Activated CD4-positive, alpha-beta T cell treated with anti-CD3 and anti-CD28 coated beads for 36 hours (primary cell): ENCODE measurements around the gene CLEC10A. TPM values are rescaled to one million over a fixed set of nuclear protein-coding genes. Genes with fewer than 3 reads are reported as not detected.
"Not testable (repeated sequence)": the region's sequence is repeated elsewhere in the genome, so short reads cannot be mapped to it uniquely, and the experiment has no call there.

Source experiments
- ATAC-seq: fragments of 200-7000 bp; cut with Tn5 transposase; one replicate; pipeline ENCODE4 v1.10.0; 2021; ENCODE audit warnings: mild to moderate bottlenecking, moderate library complexity
- CTCF ChIA-PET: fragments of 350-600 bp; sonication (Branson Sonifier 250); formaldehyde crosslinking; loops from one replicate; lab custom pipeline; 2021; ENCODE audit warnings: antibody characterized with exemption; lab: Charles Lee
- POLR2A ChIA-PET: fragments of 350-600 bp; sonication (Branson Sonifier 250); formaldehyde crosslinking; loops from one replicate; lab custom pipeline; 2021; ENCODE audit warnings: antibody characterized with exemption, inconsistent platforms; lab: Charles Lee
- DNase-seq: peaks from one replicate; pipeline ENCODE4 v3.0.0-alpha.2; 2020
- H3K27ac Mint-ChIP-seq: one replicate; pipeline ENCODE4 v1.8.0; 2021; ENCODE audit warnings: mixed read lengths
- H3K27me3 Mint-ChIP-seq: one replicate; pipeline ENCODE4 v1.8.0; 2021; ENCODE audit warnings: mixed read lengths
- H3K36me3 Mint-ChIP-seq: one replicate; pipeline ENCODE4 v1.8.0; 2021; ENCODE audit warnings: low read depth, mixed read lengths
- H3K4me1 Mint-ChIP-seq: one replicate; pipeline ENCODE4 v1.8.0; 2021; ENCODE audit warnings: mixed read lengths
- H3K4me3 Mint-ChIP-seq: one replicate; pipeline ENCODE4 v1.8.0; 2021; ENCODE audit warnings: mild to moderate bottlenecking, moderate library complexity, mixed read lengths
- H3K9me3 Mint-ChIP-seq: one replicate; pipeline ENCODE4 v1.8.0; 2021; ENCODE audit warnings: low read depth, mixed read lengths
- intact Hi-C, 2 experiments: fragments of 100-400 bp; cut with DNase I in 1 of 2; cut with micrococcal nuclease in 1 of 2; formaldehyde crosslinking; loops; one replicate each; pipeline versions ENCODE4 v1.14.2 to v1.15.1; 2022 to 2024; cut with DNase I, micrococcal nuclease
- total RNA-seq, 2 experiments: library from RNA; stranded (reverse); gene quantifications; one replicate each; pipeline ENCODE4 v1.2.3, GENCODE V29; 2021

The CLEC10A gene
- total RNA-seq, 2 experiments from 2014 or later, result not detected

GRCh38 chr17:7067198-7067597, 12.9 kb downstream of the CLEC10A start:
- ATAC-seq (no peak), DNase-seq (no peak)
- POLR2A ChIA-PET, result no interaction called here
- no peaks in the 10 kb centered on the region for H3K4me1 Mint-ChIP-seq
- H3K36me3 Mint-ChIP-seq, result no peaks in the 10 kb centered on the region
- no peak overlapping the region for H3K4me3 Mint-ChIP-seq
- CTCF ChIA-PET, result no interaction called here
- no peaks in the 10 kb centered on the region for H3K27me3 Mint-ChIP-seq
- intact Hi-C loops, result no loop called here
- H3K9me3 Mint-ChIP-seq, result peaks cover 9% of the 10 kb centered on the region
- no peak overlapping the region for H3K27ac Mint-ChIP-seq

- H3K27ac Mint-ChIP-seq, result no peak overlapping the region
- no peak for ATAC-seq
- no peaks in the 10 kb centered on the region for H3K36me3 Mint-ChIP-seq
- H3K27me3 Mint-ChIP-seq, result no peaks in the 10 kb centered on the region
- DNase-seq, result no peak
- POLR2A ChIA-PET, result no interaction called here
- H3K9me3 Mint-ChIP-seq, result peaks cover 9% of the 10 kb centered on the region
- intact Hi-C loops, result no loop called here
- CTCF ChIA-PET, result interaction anchor here (0.6 to 3.1 kb wide), 3 partner anchors 12 to 928 kb away, joined by 3 to 13 read pairs (median 3); partner anchors contain the start of gene CLEC10A
- H3K4me1 Mint-ChIP-seq, result peaks cover 19% of the 10 kb centered on the region
- no peak overlapping the region for H3K4me3 Mint-ChIP-seq
Measured at GRCh38 chr17:7064261-7064660, 15.8 kb downstream of the CLEC10A start.

- no peaks in the 10 kb centered on the region for H3K36me3 Mint-ChIP-seq
- ChIA-PET CTCF (interaction anchor here (0.6 to 3.1 kb wide), 4 partner anchors 11 to 927 kb away, joined by 3 to 13 read pairs (median 3); partner anchors contain the start of gene CLEC10A), POLR2A (no interaction called here)
- H3K27me3 Mint-ChIP-seq, result no peaks in the 10 kb centered on the region
- intact Hi-C loops, result no loop called here
- ATAC-seq, result no peak
- no peak for DNase-seq
- H3K4me3 Mint-ChIP-seq, result no peak overlapping the region
- H3K27ac Mint-ChIP-seq, result no peak overlapping the region
- peaks cover 25% of the 10 kb centered on the region for H3K4me1 Mint-ChIP-seq
- H3K9me3 Mint-ChIP-seq, result peaks cover 5% of the 10 kb centered on the region
Measured at GRCh38 chr17:7063518-7064094, 16.4 kb downstream of the CLEC10A start.

- DNase-seq, result peak; percentile 78
Measured at GRCh38 chr17:7060165-7060891, 19.7 kb downstream of the CLEC10A start.

GRCh38 chr17:7058831-7059447, 21.1 kb downstream of the CLEC10A start:
- Mint-ChIP-seq H3K4me1 (peaks cover 26% of the 10 kb centered on the region), H3K27ac (no peak overlapping the region), H3K27me3 (no peaks in the 10 kb centered on the region), H3K9me3 (no peaks in the 10 kb centered on the region), H3K36me3 (no peaks in the 10 kb centered on the region), H3K4me3 (no peak overlapping the region)
- ChIA-PET CTCF (interaction anchor here (1.5 to 4.4 kb wide), 2 partner anchors 13 to 74 kb away, joined by 5 to 22 read pairs; no protein-coding TSS in a partner anchor), POLR2A (no interaction called here)
- intact Hi-C loops, result no loop called here
- ATAC-seq (no peak), DNase-seq (no peak)

More at GRCh38 chr17:7060165-7060891, 19.7 kb downstream of the CLEC10A start:
- no peaks in the 10 kb centered on the region for H3K36me3 Mint-ChIP-seq
- H3K4me1 Mint-ChIP-seq, result peaks cover 26% of the 10 kb centered on the region
- ChIA-PET POLR2A (interaction anchor here (0.7 to 1.8 kb wide), 4 partner anchors 14 to 997 kb away, joined by 3 to 10 read pairs (median 4); partner anchors contain the start of gene SLC16A13), CTCF (interaction anchor here (0.6 to 4.4 kb wide), 8 partner anchors 12 to 149 kb away, joined by 3 to 22 read pairs (median 4); partner anchors contain the start of gene SLC16A13)
- no peaks in the 10 kb centered on the region for H3K9me3 Mint-ChIP-seq
- intact Hi-C loops, result loop anchor here (1.0 to 2.0 kb wide), 4 partner anchors 13 to 686 kb away; no protein-coding TSS in a partner anchor
- H3K4me3 Mint-ChIP-seq, result peak overlapping the region; percentile 49
- H3K27me3 Mint-ChIP-seq, result no peaks in the 10 kb centered on the region
- H3K27ac Mint-ChIP-seq, result peak overlapping the region; percentile 88
- ATAC-seq, result peak; percentile 87

- intact Hi-C loops, result no loop called here
- Mint-ChIP-seq H3K9me3 (no peaks in the 10 kb centered on the region), H3K4me3 (no peak overlapping the region), H3K27ac (no peak overlapping the region), H3K4me1 (peaks cover 23% of the 10 kb centered on the region), H3K27me3 (no peaks in the 10 kb centered on the region), H3K36me3 (no peaks in the 10 kb centered on the region)
- no peak for ATAC-seq
- CTCF ChIA-PET, result interaction anchor here (1.1 to 2.9 kb wide), 2 partner anchors 11 to 240 kb away, joined by 4 to 12 read pairs; no protein-coding TSS in a partner anchor
- POLR2A ChIA-PET, result no interaction called here
- DNase-seq, result no peak
Measured at GRCh38 chr17:7056386-7056785, 23.7 kb downstream of the CLEC10A start.

GRCh38 chr17:7050583-7050982, 29.5 kb downstream of the CLEC10A start:
- ATAC-seq, H3K4me3 Mint-ChIP-seq, H3K27ac Mint-ChIP-seq, H3K9me3 Mint-ChIP-seq, H3K27me3 Mint-ChIP-seq, intact Hi-C loops, DNase-seq, POLR2A ChIA-PET, H3K36me3 Mint-ChIP-seq: not testable (repeated sequence)
- H3K4me1 Mint-ChIP-seq, result peaks cover 23% of the 10 kb centered on the region
- CTCF ChIA-PET, result interaction anchor here (0.8 to 8.3 kb wide), 4 partner anchors 78 to 88 kb away, joined by 3 to 110 read pairs (median 20); no protein-coding TSS in a partner anchor

- H3K27ac Mint-ChIP-seq, result no peak overlapping the region
- H3K27me3 Mint-ChIP-seq, result peaks cover 3% of the 10 kb centered on the region
- DNase-seq, result no peak
- ATAC-seq, result no peak
- H3K4me1 Mint-ChIP-seq, result peaks cover 24% of the 10 kb centered on the region
- ChIA-PET POLR2A (no interaction called here), CTCF (interaction anchor here (0.6 to 8.3 kb wide), 5 partner anchors 9 to 129 kb away, joined by 4 to 110 read pairs (median 4); no protein-coding TSS in a partner anchor)
- H3K9me3 Mint-ChIP-seq, result no peaks in the 10 kb centered on the region
- H3K4me3 Mint-ChIP-seq, result no peak overlapping the region
- intact Hi-C loops, result loop anchor here in 1 of 2 experiments (10.0 kb wide), 2 partner anchors 526 to 796 kb away; partner anchors contain the start of gene CD68
- no peaks in the 10 kb centered on the region for H3K36me3 Mint-ChIP-seq
Measured at GRCh38 chr17:7048968-7049367, 31.1 kb downstream of the CLEC10A start.

- POLR2A ChIA-PET, result interaction anchor here (0.6 to 1.2 kb wide), 5 partner anchors 12 to 436 kb away, joined by 3 to 4 read pairs (median 4); partner anchors contain the start of genes DVL2 and SLC16A13
- peaks cover 3% of the 10 kb centered on the region for H3K27me3 Mint-ChIP-seq
- no peaks in the 10 kb centered on the region for H3K36me3 Mint-ChIP-seq
- intact Hi-C loops, result loop anchor here (1.0 to 10.0 kb wide), 7 partner anchors 13 to 797 kb away; partner anchors contain the start of genes CD68 (in 1 of the 2) and PHF23 (in 1 of the 2)
- peak; percentile 68 for DNase-seq
- peaks cover 32% of the 10 kb centered on the region for H3K4me1 Mint-ChIP-seq
- H3K4me3 Mint-ChIP-seq, result peak overlapping the region; percentile 68
- ATAC-seq, result peak; percentile 60
- peak overlapping the region; percentile 59 for H3K27ac Mint-ChIP-seq
- CTCF ChIA-PET, result interaction anchor here (1.0 to 8.3 kb wide), 5 partner anchors 12 to 129 kb away, joined by 3 to 110 read pairs (median 12); partner anchors contain the start of gene SLC16A13
- no peaks in the 10 kb centered on the region for H3K9me3 Mint-ChIP-seq
Measured at GRCh38 chr17:7047566-7047965, 32.5 kb downstream of the CLEC10A start.

- POLR2A ChIA-PET, result interaction anchor here (1.4 to 1.8 kb wide), 2 partner anchors 13 to 173 kb away, joined by 3 to 6 read pairs; partner anchors contain the start of genes ACADVL and DLG4
- H3K27me3 Mint-ChIP-seq, H3K9me3 Mint-ChIP-seq, H3K36me3 Mint-ChIP-seq: not testable (repeated sequence)
- H3K4me3 Mint-ChIP-seq, result peak overlapping the region; percentile 68
- intact Hi-C loops, result loop anchor here (1.0 to 10.0 kb wide), 12 partner anchors 13 to 798 kb away; partner anchors contain the start of genes CD68 (in 1 of the 2), PHF23 (in 1 of the 2) and SLC2A4 (in 1 of the 2)
- H3K27ac Mint-ChIP-seq, result peak overlapping the region; percentile 59
- H3K4me1 Mint-ChIP-seq, result peaks cover 37% of the 10 kb centered on the region
- CTCF ChIA-PET, result interaction anchor here (0.6 to 8.3 kb wide), 31 partner anchors 8 to 685 kb away, joined by 3 to 136 read pairs (median 5); partner anchors contain the start of genes ACADVL, ASGR1, BCL6B and DLG4
- peak; percentile 87 for DNase-seq
- peak; percentile 8 for ATAC-seq
Measured at GRCh38 chr17:7046725-7047397, 33.2 kb downstream of the CLEC10A start.
